ENCODE data around the gene CHKB.

DNA sequence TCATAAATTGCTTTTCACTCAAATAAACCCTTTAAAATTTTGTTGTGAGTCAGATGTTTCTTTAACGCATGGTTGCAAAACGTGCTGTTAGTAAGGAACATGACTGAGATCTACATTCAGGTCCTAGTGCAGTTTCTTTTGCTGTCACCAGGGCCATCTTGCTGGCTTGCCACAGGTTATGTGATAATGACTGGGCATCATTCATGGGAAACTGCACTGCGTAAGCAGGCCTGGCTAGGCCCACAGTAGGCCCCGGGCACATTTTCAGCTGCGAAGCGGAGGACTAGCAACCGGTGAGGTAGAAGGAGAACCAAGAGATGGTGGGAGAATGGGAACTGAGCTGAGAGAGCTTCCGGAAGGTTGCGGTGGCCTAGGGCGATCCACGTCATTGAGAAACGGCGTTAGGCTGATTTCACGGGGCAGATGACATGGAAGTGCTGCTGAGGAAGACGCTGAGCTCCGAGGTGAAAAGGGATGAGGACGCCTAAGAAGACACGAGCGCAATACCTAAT, 40.2 kb downstream of the CHKB start:
- TF ChIP-seq, protein P1, sequence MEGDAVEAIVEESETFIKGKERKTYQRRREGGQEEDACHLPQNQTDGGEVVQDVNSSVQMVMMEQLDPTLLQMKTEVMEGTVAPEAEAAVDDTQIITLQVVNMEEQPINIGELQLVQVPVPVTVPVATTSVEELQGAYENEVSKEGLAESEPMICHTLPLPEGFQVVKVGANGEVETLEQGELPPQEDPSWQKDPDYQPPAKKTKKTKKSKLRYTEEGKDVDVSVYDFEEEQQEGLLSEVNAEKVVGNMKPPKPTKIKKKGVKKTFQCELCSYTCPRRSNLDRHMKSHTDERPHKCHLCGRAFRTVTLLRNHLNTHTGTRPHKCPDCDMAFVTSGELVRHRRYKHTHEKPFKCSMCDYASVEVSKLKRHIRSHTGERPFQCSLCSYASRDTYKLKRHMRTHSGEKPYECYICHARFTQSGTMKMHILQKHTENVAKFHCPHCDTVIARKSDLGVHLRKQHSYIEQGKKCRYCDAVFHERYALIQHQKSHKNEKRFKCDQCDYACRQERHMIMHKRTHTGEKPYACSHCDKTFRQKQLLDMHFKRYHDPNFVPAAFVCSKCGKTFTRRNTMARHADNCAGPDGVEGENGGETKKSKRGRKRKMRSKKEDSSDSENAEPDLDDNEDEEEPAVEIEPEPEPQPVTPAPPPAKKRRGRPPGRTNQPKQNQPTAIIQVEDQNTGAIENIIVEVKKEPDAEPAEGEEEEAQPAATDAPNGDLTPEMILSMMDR (IDR thresholded peaks at IDR 0.05; ENCODE audit: control extremely low read depth in 1 of 3, insufficient read depth in 1 of 3, low read depth in 1 of 3, low read length in 3 of 3) = no peak
- TF ChIP-seq NRF1 (IDR thresholded peaks at IDR 0.05; ENCODE audit: low read depth, low read length) = no peak
- no peak for TF ChIP-seq CTBP2 (IDR thresholded peaks at IDR 0.05; ENCODE audit: borderline replicate concordance, insufficient read depth, insufficient read length, low read length)
- TF ChIP-seq POLR2A (IDR thresholded peaks at IDR 0.05; ENCODE audit: control extremely low read depth in 1 of 2, low read depth in 2 of 2, low read length in 2 of 2) = no peak
- no peak for TF ChIP-seq YY1 (IDR thresholded peaks at IDR 0.05; ENCODE audit: low read depth, low read length)
- TF ChIP-seq KDM5A (IDR thresholded peaks at IDR 0.05; ENCODE audit: low read length) = no peak
- TF ChIP-seq, protein P2, sequence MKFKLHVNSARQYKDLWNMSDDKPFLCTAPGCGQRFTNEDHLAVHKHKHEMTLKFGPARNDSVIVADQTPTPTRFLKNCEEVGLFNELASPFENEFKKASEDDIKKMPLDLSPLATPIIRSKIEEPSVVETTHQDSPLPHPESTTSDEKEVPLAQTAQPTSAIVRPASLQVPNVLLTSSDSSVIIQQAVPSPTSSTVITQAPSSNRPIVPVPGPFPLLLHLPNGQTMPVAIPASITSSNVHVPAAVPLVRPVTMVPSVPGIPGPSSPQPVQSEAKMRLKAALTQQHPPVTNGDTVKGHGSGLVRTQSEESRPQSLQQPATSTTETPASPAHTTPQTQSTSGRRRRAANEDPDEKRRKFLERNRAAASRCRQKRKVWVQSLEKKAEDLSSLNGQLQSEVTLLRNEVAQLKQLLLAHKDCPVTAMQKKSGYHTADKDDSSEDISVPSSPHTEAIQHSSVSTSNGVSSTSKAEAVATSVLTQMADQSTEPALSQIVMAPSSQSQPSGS (IDR thresholded peaks at IDR 0.05; ENCODE audit: low read length) = no peak
- no peak for TF ChIP-seq EZH2 (IDR thresholded peaks at IDR 0.05; ENCODE audit: low read depth, low read length, severe bottlenecking)
- TF ChIP-seq SIN3A (conservative IDR thresholded peaks at IDR 0.05 in 1 of 2, IDR thresholded peaks at IDR 0.05 in 1 of 2; ENCODE audit: low read depth in 1 of 2, low read length in 2 of 2) = no peak
- no peak for TF ChIP-seq SIX5 (IDR thresholded peaks at IDR 0.05; ENCODE audit: low read depth, low read length)
